ENCODE results near the gene TUBB4B. TPM values are rescaled to one million over a fixed set of nuclear protein-coding genes. Genes with fewer than 3 reads are reported as not detected.

TUBB4B gene
- total RNA-seq, 6 experiments from 2014 or later, result 88.4 to 274 (median 124) TPM

- peaks cover 0 to 13% (median 2%) of the 10 kb centered on the region in 4 donors for H3K36me3 ChIP-seq
- no peaks in the 10 kb centered on the region for H3K27me3 ChIP-seq
- DNase-seq, result peak in 1 of 3 donors; percentile 45
- TF ChIP-seq POLR2A (IDR thresholded peaks at IDR 0.05), result no peak
- TF ChIP-seq CTCF (IDR thresholded peaks at IDR 0.05), result no peak
- H3K4me3 ChIP-seq, result no peak overlapping the region
- 84% methylated on average over 7 of the region's 29 CpGs for WGBS (ENCODE audit: insufficient coverage, low coverage, low lambda C conversion rate, missing lambda C conversion rate)
- H3K27ac ChIP-seq, result no peak overlapping the region
- peaks cover 0 to 23% (median 12%) of the 10 kb centered on the region in 4 donors for H3K4me1 ChIP-seq
- intact Hi-C loops (cut with DNase I), result no loop called here
- no peaks in the 10 kb centered on the region for H3K9me3 ChIP-seq
- ATAC-seq, result no peak
Observed at GRCh38 chr9:137265496-137266161, 24.5 kb downstream of the TUBB4B start.

DNA sequence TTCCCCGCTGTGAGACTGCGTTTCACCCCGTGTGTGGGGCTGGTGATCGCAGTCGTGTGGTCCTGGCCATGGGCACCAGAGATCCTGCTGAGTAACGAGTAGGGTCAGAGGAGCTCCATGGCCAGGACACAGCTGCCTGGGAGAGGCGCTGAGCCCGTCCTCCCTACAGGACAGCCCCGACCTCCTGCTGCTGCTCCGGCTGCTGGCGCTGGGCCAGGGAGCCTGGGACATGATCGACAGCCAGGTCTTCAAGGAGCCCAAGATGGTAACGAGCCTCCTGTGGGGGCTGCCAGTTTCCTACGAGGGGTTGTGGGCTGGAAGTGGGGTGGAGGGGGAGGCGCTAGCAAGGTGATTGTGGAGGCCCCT is 25.1 kb downstream of the TUBB4B start:
- Histone ChIP-seq H3K4me3 (no peak overlapping the region), H3K4me1 (peaks cover 0 to 23% (median 12%) of the 10 kb centered on the region in 4 donors), H3K36me3 (peaks cover 0 to 13% (median 2%) of the 10 kb centered on the region in 4 donors), H3K27me3 (no peaks in the 10 kb centered on the region), H3K27ac (no peak overlapping the region), H3K9me3 (no peaks in the 10 kb centered on the region)
- TF ChIP-seq CTCF (IDR thresholded peaks at IDR 0.05), result no peak
- TF ChIP-seq POLR2A (IDR thresholded peaks at IDR 0.05), result no peak
- intact Hi-C loops (cut with DNase I), result no loop called here
- ATAC-seq (no peak), DNase-seq (peak in 2 of 3 donors; percentile 26 to 49)
- WGBS (ENCODE audit: insufficient coverage, low coverage, low lambda C conversion rate, missing lambda C conversion rate), result 100% methylated on average over 1 of the region's 15 CpGs

DNA sequence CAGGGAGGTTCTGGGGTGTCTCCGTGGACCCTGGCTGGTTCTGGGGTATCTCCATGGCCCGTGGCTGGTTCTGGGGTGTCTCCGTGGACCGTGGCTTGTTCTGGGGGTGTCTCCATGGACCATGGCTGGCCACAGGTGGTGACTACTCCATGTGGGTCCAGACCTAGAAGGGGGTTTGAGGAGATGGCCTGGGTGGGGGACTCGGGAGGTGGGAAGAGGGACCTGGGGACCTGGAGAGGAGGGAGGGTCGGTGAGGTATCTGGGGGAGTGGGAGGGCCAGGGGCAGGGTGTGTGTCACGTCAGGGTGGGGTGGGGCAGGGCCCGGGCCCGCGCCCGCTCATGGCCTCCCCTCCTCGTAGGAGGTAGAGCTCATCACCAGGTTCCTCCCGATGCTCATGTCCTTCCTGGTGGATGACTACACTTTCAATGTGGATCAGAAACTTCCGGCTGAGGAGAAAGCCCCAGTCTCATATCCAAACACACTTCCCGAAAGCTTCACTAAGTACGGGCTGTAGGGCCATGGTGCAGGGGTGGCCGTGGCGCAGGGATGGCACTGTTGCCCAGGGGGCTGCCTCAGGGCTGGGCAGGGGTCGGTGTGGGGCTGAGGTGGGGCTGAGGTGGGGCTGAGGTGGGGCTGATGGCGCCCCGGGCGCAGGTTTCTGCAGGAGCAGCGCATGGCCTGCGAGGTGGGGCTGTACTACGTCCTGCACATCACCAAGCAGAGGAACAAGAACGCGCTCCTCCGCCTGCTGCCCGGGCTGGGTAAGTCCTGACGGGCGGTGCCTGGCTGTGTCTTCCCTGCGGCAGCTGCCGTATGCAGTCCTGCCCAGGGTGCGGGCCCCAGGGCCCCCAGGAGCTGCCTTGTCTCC is 25.7 kb downstream of the TUBB4B start:
- H3K27ac ChIP-seq, result no peak overlapping the region
- H3K4me1 ChIP-seq, result peaks cover 0 to 23% (median 12%) of the 10 kb centered on the region in 4 donors
- H3K4me3 ChIP-seq, result no peak overlapping the region
- 33% methylated on average over 3 of the region's 34 CpGs for WGBS (ENCODE audit: insufficient coverage, low coverage, low lambda C conversion rate, missing lambda C conversion rate)
- TF ChIP-seq POLR2A (IDR thresholded peaks at IDR 0.05), result no peak
- TF ChIP-seq CTCF (IDR thresholded peaks at IDR 0.05), result no peak
- H3K9me3 ChIP-seq, result no peaks in the 10 kb centered on the region
- no peaks in the 10 kb centered on the region for H3K27me3 ChIP-seq
- ATAC-seq, result no peak
- DNase-seq, result peak in 1 of 3 donors; percentile 45
- intact Hi-C loops (cut with DNase I), result no loop called here
- peaks cover 0 to 13% (median 2%) of the 10 kb centered on the region in 4 donors for H3K36me3 ChIP-seq

DNA sequence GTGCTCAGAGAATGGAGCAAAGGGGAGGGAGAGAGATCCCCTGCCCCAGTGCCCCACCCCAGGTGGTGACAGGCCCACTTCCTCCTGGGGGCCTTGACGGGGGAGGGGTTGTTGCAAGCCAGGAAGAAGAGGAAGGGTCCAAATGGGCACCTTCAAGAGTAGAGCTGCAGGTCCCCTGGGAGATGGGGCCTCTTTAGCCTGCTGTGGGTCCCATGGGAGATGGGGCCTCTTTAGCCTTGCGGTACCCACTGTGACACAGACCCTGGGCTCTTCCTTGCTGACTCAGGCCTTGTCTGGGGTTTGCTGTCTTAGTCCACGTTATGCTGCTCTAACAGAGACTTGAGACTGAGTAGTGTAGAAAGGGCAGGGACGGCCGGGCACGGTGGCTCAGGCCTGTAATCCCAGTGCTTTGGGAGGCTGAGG is 26.9 kb downstream of the TUBB4B start:
- peaks cover 0 to 23% (median 12%) of the 10 kb centered on the region in 4 donors for H3K4me1 ChIP-seq
- H3K27me3 ChIP-seq, result no peaks in the 10 kb centered on the region
- 81% methylated on average over 6 of the region's 6 CpGs for WGBS (ENCODE audit: insufficient coverage, low coverage, low lambda C conversion rate, missing lambda C conversion rate)
- no peak overlapping the region for H3K27ac ChIP-seq
- ATAC-seq, result no peak
- intact Hi-C loops (cut with DNase I), result no loop called here
- peaks cover 0 to 21% (median 2%) of the 10 kb centered on the region in 4 donors for H3K36me3 ChIP-seq
- no peaks in the 10 kb centered on the region for H3K9me3 ChIP-seq
- no peak for DNase-seq
- peak overlapping the region in 1 of 3 donors; percentile 28 for H3K4me3 ChIP-seq
- TF ChIP-seq CTCF (IDR thresholded peaks at IDR 0.05), result no peak
- no peak for TF ChIP-seq POLR2A (IDR thresholded peaks at IDR 0.05)
